K562 (cell line): ENCODE results near the gene WSCD2.

Source experiments
- EZH2 ChIP-seq: IDR thresholded peaks from 2 replicates; pipeline ENCODE4 v1.6.1; 2012; ENCODE audit warnings: low read depth, mild to moderate bottlenecking, inconsistent platforms, low read length, borderline replicate concordance
- HMG20A ChIP-seq: fragments of 450-650 bp; formaldehyde crosslinking; conservative IDR thresholded peaks from 2 replicates; pipeline ENCODE4 v1.4.0; 2020; ENCODE audit warnings: mild to moderate bottlenecking, mixed read lengths
- JUNB ChIP-seq: fragments of 450-650 bp; formaldehyde crosslinking; conservative IDR thresholded peaks from 2 replicates; pipeline ENCODE4 v1.4.0; 2020; ENCODE audit warnings: mild to moderate bottlenecking
- SIN3B ChIP-seq: fragments of 450-650 bp; IDR thresholded peaks from 2 replicates; pipeline ENCODE4 v1.6.1; 2017; ENCODE audit warnings: low read depth, mild to moderate bottlenecking, moderate library complexity
- SP2 ChIP-seq: IDR thresholded peaks from 2 replicates; pipeline ENCODE4 v1.6.1; 2011; ENCODE audit warnings: mild to moderate bottlenecking, low read depth, low read length, moderate library complexity; ENCODE audit not compliant: poor library complexity, severe bottlenecking; ENCODE audit errors: extremely low read depth
- TCF7L2 ChIP-seq: fragments of 150-350 bp; IDR thresholded peaks from 2 replicates; pipeline ENCODE4 v1.6.1; 2016; ENCODE audit warnings: low read depth, mild to moderate bottlenecking, low read length, moderate library complexity

GRCh38 chr12:108101605-108102175 lies 27.4 kb upstream of the WSCD2 start:
- TF ChIP-seq HMG20A (CRISPR knock-in tag) (no peak), SIN3B (no peak), TCF7L2 (no peak), JUNB (CRISPR knock-in tag) (no peak), SP2 (no peak), EZH2 (no peak)
